Measurements from ENCODE around the gene OSBPL1A.

OSBPL1A gene

DNA sequence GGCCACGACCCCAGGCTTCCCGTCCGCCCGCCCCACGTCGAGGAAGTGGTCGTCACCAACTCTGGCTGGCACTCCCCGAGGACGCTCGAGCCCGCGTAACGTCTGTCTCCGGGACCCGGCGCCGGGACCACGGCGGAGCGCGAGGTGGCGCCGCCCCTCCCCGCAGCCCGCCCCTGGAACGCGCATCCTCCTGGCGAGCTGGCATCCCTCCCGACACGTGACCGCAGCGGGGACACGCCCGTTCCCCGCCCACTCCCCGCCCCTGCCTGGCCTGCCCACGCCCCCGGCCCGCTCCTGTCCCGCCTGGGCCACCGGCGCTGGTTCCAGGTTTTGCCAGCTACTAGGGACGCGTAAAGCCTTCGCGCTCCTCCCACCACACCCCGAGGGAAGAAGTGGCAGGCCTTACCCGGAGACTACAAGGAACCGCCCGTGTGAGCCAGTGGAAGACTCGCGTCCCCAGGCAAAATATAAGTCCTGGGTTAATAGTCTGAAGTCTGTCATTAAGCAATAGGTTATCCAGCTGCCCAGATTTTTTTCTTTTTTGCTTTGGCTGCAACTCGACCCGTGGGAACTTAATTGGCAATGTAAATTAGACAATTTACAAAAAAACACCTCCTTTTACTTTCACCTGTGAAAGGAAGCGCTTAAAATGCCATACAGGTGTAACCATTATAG lies at the start of gene OSBPL1A:
Gene OSBPL1A, minus strand, starts transcription at position 131 of the 675 bp plus-strand sequence. CDS start 20,291 bp downstream, outside the sequence.
- Histone ChIP-seq H3K27me3 (ENCODE audit: insufficient read depth, insufficient read length) (no peaks in the 10 kb centered on the region), H3K4me1 (ENCODE audit: insufficient read depth, insufficient read length) (no peaks in the 10 kb centered on the region), H3K4me3 (ENCODE audit: insufficient read length, low read depth) (peak within 1 kb of the TSS; percentile 89), H3K9ac (ENCODE audit: insufficient read length, low read depth) (peak within 1 kb of the TSS; percentile 90), H3K36me3 (ENCODE audit: insufficient read depth, insufficient read length, low read length) (no peaks in the 10 kb centered on the region), H3K9me3 (ENCODE audit: insufficient read depth, low read length) (no peaks in the 10 kb centered on the region)
- no peak for TF ChIP-seq SUZ12 (IDR thresholded peaks at IDR 0.05; ENCODE audit: extremely low read depth, insufficient read depth, insufficient read length)
- TF ChIP-seq YY1 (IDR thresholded peaks at IDR 0.05; ENCODE audit: insufficient read depth, insufficient read length): no peak
- no peak for TF ChIP-seq ZNF274 (IDR thresholded peaks at IDR 0.05; ENCODE audit: low read depth, low read length)
- peak; percentile 86 for DNase-seq (ENCODE audit: low read depth, low spot score)

DNA sequence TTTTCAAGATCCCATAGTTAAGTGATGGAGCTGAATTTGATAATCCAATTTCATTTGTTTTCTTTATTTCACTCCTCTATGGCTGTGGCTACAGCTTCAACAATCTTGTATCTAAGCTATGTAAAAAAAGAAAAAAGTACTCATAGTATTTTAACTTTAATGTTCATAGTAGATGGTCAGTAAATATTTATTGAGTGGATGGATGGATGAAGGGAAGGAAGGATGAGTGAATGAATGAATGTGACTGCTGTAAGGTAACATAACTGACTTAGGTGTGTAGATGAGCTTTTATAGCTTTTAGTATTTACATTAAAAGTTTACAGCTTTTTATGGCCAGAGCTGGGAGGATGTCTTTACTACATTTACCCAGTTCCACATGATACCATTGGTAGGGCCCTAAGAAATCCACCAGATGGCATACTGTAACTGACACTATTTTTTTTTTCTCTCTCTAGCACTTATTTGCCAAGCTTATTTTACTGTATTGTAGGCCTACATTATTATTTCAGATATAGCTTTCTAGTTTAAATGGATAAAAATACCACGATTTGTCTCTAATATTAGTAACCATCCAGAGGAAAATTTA lies 49.4 kb upstream of the OSBPL1A start:
- Histone ChIP-seq H3K27me3 (ENCODE audit: insufficient read depth, insufficient read length) (no peaks in the 10 kb centered on the region), H3K4me3 (ENCODE audit: insufficient read length, low read depth) (no peak overlapping the region), H3K9me3 (ENCODE audit: insufficient read depth, low read length) (no peaks in the 10 kb centered on the region), H3K36me3 (ENCODE audit: insufficient read depth, insufficient read length, low read length) (peaks cover 73% of the 10 kb centered on the region), H3K4me1 (ENCODE audit: insufficient read depth, insufficient read length) (no peaks in the 10 kb centered on the region), H3K9ac (ENCODE audit: insufficient read length, low read depth) (no peak overlapping the region)
- DNase-seq (ENCODE audit: low read depth, low spot score): no peak
- no peak for TF ChIP-seq YY1 (IDR thresholded peaks at IDR 0.05; ENCODE audit: insufficient read depth, insufficient read length)
- no peak for TF ChIP-seq ZNF274 (IDR thresholded peaks at IDR 0.05; ENCODE audit: low read depth, low read length)

DNA sequence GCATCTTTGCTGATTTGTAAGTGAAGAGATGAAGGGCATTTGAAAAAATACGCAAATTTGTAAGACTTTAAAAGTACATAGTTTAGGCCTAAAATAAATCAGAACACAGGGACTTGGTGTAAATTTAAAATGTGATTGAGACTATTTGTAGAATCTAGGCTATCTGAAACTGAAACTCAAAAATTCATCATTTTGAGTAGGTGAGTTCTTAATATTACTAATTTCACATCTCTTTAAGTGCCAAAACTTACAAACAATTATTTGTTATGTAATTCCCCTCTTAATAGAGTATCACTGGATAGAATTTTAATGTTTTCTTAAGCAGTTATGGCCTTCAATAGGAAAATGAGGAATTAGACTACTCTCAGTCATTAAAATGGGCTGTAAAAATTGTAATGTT lies 48.8 kb upstream of the OSBPL1A start:
- no peaks in the 10 kb centered on the region for H3K9me3 ChIP-seq (ENCODE audit: insufficient read depth, low read length)
- H3K36me3 ChIP-seq (ENCODE audit: insufficient read depth, insufficient read length, low read length): peaks cover 71% of the 10 kb centered on the region
- no peak overlapping the region for H3K9ac ChIP-seq (ENCODE audit: insufficient read length, low read depth)
- H3K4me1 ChIP-seq (ENCODE audit: insufficient read depth, insufficient read length): no peaks in the 10 kb centered on the region
- H3K4me3 ChIP-seq (ENCODE audit: insufficient read length, low read depth): no peak overlapping the region
- no peaks in the 10 kb centered on the region for H3K27me3 ChIP-seq (ENCODE audit: insufficient read depth, insufficient read length)
- TF ChIP-seq ZNF274 (IDR thresholded peaks at IDR 0.05; ENCODE audit: low read depth, low read length) (no peak), YY1 (IDR thresholded peaks at IDR 0.05; ENCODE audit: insufficient read depth, insufficient read length) (no peak), SUZ12 (IDR thresholded peaks at IDR 0.05; ENCODE audit: extremely low read depth, insufficient read depth, insufficient read length) (no peak)
- no peak for DNase-seq (ENCODE audit: low read depth, low spot score)

DNA sequence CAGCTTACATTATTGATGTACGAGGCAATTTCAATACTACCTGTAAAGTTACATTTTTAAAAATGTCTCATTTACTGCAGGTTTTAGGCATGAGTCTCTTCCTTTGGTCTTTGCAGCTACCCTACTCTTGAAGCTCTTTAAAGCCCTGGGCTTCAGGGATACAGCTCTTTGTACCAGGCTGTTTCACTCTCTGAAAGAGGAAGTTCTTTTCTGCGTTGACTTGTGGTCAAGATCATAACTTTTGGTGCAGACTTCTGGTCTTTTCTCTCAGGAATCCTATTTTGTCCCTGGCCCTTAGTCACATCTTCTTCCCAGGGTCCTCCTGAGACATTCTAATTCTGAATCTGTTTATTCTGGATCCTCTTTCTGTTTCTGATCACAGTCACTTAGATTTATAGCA lies 46.2 kb upstream of the OSBPL1A start:
- H3K27me3 ChIP-seq (ENCODE audit: insufficient read depth, insufficient read length): no peaks in the 10 kb centered on the region
- H3K36me3 ChIP-seq (ENCODE audit: insufficient read depth, insufficient read length, low read length): peaks cover 62% of the 10 kb centered on the region
- no peak for DNase-seq (ENCODE audit: low read depth, low spot score)
- TF ChIP-seq YY1 (IDR thresholded peaks at IDR 0.05; ENCODE audit: insufficient read depth, insufficient read length) (no peak), ZNF274 (IDR thresholded peaks at IDR 0.05; ENCODE audit: low read depth, low read length) (no peak), SUZ12 (IDR thresholded peaks at IDR 0.05; ENCODE audit: extremely low read depth, insufficient read depth, insufficient read length) (no peak)
- no peak overlapping the region for H3K4me3 ChIP-seq (ENCODE audit: insufficient read length, low read depth)
- no peak overlapping the region for H3K9ac ChIP-seq (ENCODE audit: insufficient read length, low read depth)
- no peaks in the 10 kb centered on the region for H3K9me3 ChIP-seq (ENCODE audit: insufficient read depth, low read length)
- no peaks in the 10 kb centered on the region for H3K4me1 ChIP-seq (ENCODE audit: insufficient read depth, insufficient read length)

DNA sequence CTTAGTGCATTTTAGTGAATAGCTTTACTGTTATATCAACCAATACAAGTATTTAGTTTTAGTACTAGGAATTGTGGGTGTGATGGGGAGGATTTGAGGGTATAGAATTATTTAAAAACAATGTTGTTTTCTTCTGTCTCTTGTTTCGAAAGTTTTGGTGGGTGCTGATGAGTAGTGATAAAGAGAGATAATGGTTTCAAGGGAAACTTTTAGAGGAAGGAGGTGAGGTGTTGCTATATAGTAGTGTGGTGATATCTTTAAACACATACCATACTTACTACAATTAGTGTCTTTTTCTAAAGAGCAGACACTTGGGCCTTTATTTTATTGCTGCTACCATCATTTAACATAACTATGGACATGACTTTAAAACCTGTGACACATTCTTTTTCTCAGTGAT lies 39.3 kb upstream of the OSBPL1A start:
- no peak overlapping the region for H3K4me3 ChIP-seq (ENCODE audit: insufficient read length, low read depth)
- H3K36me3 ChIP-seq (ENCODE audit: insufficient read depth, insufficient read length, low read length): peaks cover 46% of the 10 kb centered on the region
- no peaks in the 10 kb centered on the region for H3K27me3 ChIP-seq (ENCODE audit: insufficient read depth, insufficient read length)
- H3K4me1 ChIP-seq (ENCODE audit: insufficient read depth, insufficient read length): no peaks in the 10 kb centered on the region
- TF ChIP-seq YY1 (IDR thresholded peaks at IDR 0.05; ENCODE audit: insufficient read depth, insufficient read length) (no peak), ZNF274 (IDR thresholded peaks at IDR 0.05; ENCODE audit: low read depth, low read length) (no peak), SUZ12 (IDR thresholded peaks at IDR 0.05; ENCODE audit: extremely low read depth, insufficient read depth, insufficient read length) (no peak)
- H3K9ac ChIP-seq (ENCODE audit: insufficient read length, low read depth): no peak overlapping the region
- no peaks in the 10 kb centered on the region for H3K9me3 ChIP-seq (ENCODE audit: insufficient read depth, low read length)
- DNase-seq (ENCODE audit: low read depth, low spot score): no peak

DNA sequence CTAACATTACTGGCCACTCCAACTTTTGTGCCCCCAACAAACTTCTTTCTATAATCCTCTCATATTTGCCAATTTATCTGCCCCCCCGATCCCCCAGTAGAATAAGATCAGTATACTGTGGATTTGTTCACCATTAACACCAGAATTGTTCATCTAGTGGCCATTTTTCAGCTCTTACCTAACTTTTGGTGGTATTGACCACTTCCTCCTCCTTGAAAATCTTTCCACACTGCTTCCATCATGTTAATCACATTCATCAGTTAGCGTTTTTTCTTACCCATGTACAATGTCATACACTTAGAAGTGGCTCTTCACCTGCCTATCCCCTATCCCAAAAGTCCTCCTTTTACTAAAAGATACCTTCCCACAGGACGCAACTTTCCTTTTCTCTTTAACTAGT lies 35.0 kb upstream of the OSBPL1A start:
- TF ChIP-seq ZNF274 (IDR thresholded peaks at IDR 0.05; ENCODE audit: low read depth, low read length) (no peak), SUZ12 (IDR thresholded peaks at IDR 0.05; ENCODE audit: extremely low read depth, insufficient read depth, insufficient read length) (no peak), YY1 (IDR thresholded peaks at IDR 0.05; ENCODE audit: insufficient read depth, insufficient read length) (no peak)
- DNase-seq (ENCODE audit: low read depth, low spot score): no peak
- H3K36me3 ChIP-seq (ENCODE audit: insufficient read depth, insufficient read length, low read length): peaks cover 56% of the 10 kb centered on the region
- H3K4me3 ChIP-seq (ENCODE audit: insufficient read length, low read depth): no peak overlapping the region
- no peaks in the 10 kb centered on the region for H3K4me1 ChIP-seq (ENCODE audit: insufficient read depth, insufficient read length)
- no peak overlapping the region for H3K9ac ChIP-seq (ENCODE audit: insufficient read length, low read depth)
- no peaks in the 10 kb centered on the region for H3K9me3 ChIP-seq (ENCODE audit: insufficient read depth, low read length)
- no peaks in the 10 kb centered on the region for H3K27me3 ChIP-seq (ENCODE audit: insufficient read depth, insufficient read length)

DNA sequence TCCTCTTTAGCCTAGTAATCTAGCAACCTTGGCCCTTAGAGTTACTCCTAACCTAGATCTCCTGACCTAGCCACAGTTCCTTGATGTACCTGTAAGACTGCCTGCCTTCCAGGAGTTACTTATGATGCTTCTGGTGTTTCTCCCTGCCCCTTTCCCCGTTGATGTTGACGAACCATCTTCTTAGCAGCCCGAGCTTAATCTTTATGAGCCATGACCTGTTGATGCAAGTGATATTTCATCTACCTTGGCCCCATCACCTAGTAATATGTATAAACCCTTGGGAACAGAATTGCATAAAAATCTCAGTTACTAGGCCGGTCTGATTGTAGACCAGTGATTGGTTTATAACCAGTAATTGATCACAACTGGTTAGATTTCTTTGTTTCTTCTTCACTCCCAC lies 31.6 kb upstream of the OSBPL1A start:
- no peaks in the 10 kb centered on the region for H3K4me1 ChIP-seq (ENCODE audit: insufficient read depth, insufficient read length)
- peaks cover 39% of the 10 kb centered on the region for H3K36me3 ChIP-seq (ENCODE audit: insufficient read depth, insufficient read length, low read length)
- no peak overlapping the region for H3K4me3 ChIP-seq (ENCODE audit: insufficient read length, low read depth)
- no peak for TF ChIP-seq SUZ12 (IDR thresholded peaks at IDR 0.05; ENCODE audit: extremely low read depth, insufficient read depth, insufficient read length)
- TF ChIP-seq YY1 (IDR thresholded peaks at IDR 0.05; ENCODE audit: insufficient read depth, insufficient read length): no peak
- TF ChIP-seq ZNF274 (IDR thresholded peaks at IDR 0.05; ENCODE audit: low read depth, low read length): no peak
- H3K9ac ChIP-seq (ENCODE audit: insufficient read length, low read depth): no peak overlapping the region
- H3K27me3 ChIP-seq (ENCODE audit: insufficient read depth, insufficient read length): no peaks in the 10 kb centered on the region
- H3K9me3 ChIP-seq (ENCODE audit: insufficient read depth, low read length): no peaks in the 10 kb centered on the region
- no peak for DNase-seq (ENCODE audit: low read depth, low spot score)
